Neural cell (in vitro differentiated cells): ENCODE measurements around the gene PEAK1. TPM values are rescaled to one million over a fixed set of nuclear protein-coding genes. Genes with fewer than 3 reads are reported as not detected.

Source experiments
- H2AFZ ChIP-seq: fragments of 200-600, 300-800 bp; sonication (generic), shearing (Covaris generic); 2 replicates; pipeline ENCODE4 v1.6.0; 2014; ENCODE audit warnings: low read depth, mild to moderate bottlenecking, antibody characterized with exemption, low read length, moderate library complexity
- H3F3A ChIP-seq: fragments of 200-600 bp; shearing (Covaris generic); 2 replicates; pipeline ENCODE4 v1.6.1; 2016; ENCODE audit warnings: mild to moderate bottlenecking, moderate library complexity, mixed read lengths, antibody characterized with exemption, low read length; ENCODE audit not compliant: insufficient read depth, poor library complexity, severe bottlenecking
- H3K27ac ChIP-seq: fragments of 200-600, 300-800 bp; sonication (generic), shearing (Covaris generic); 2 replicates; pipeline ENCODE4 v1.5.1; 2014; ENCODE audit warnings: mild to moderate bottlenecking, low read length, moderate library complexity
- H3K27me3 ChIP-seq: fragments of 300-800, 200-600 bp; sonication (generic), shearing (Covaris generic); 2 replicates; pipeline ENCODE4 v1.6.0; 2014; ENCODE audit warnings: mild to moderate bottlenecking, low read depth, low read length, moderate library complexity; ENCODE audit not compliant: insufficient read depth
- H3K36me3 ChIP-seq: fragments of 300-800, 200-600 bp; sonication (generic), shearing (Covaris generic); 2 replicates; pipeline ENCODE4 v1.5.1; 2014; ENCODE audit warnings: mild to moderate bottlenecking, antibody characterized with exemption, low read length, moderate library complexity; ENCODE audit not compliant: insufficient read depth
- H3K4me2 ChIP-seq: fragments of 300-800, 200-600 bp; sonication (generic), shearing (Covaris generic); 2 replicates; pipeline ENCODE4 v1.6.0; 2014; ENCODE audit warnings: mild to moderate bottlenecking, low read length
- H3K4me3 ChIP-seq: fragments of 300-800, 200-600 bp; sonication (generic), shearing (Covaris generic); 2 replicates; pipeline ENCODE4 v1.5.1; 2014; ENCODE audit warnings: mild to moderate bottlenecking, low read length, moderate library complexity
- H3K79me2 ChIP-seq: fragments of 200-600 bp; shearing (Covaris generic); replicated peaks from 2 replicates; pipeline ENCODE4 v1.6.0; 2014; ENCODE audit warnings: mild to moderate bottlenecking, low read length, moderate library complexity; ENCODE audit not compliant: insufficient read depth
- H3K9ac ChIP-seq: fragments of 300-800, 200-600 bp; sonication (generic), shearing (Covaris generic); 2 replicates; pipeline ENCODE4 v1.6.1; 2016; ENCODE audit warnings: mild to moderate bottlenecking, low read length, mixed read lengths
- H3K9me2 ChIP-seq: fragments of 200-600 bp; shearing (Covaris generic); 2 replicates; pipeline ENCODE4 v1.6.1; 2016; ENCODE audit warnings: mild to moderate bottlenecking, low read length, mixed read lengths; ENCODE audit not compliant: insufficient read depth
- H3K9me3 ChIP-seq: fragments of 200-600, 300-800 bp; sonication (generic), shearing (Covaris generic); 2 replicates; pipeline ENCODE4 v1.6.1; 2016; ENCODE audit warnings: mild to moderate bottlenecking, mixed run types, low read length, moderate library complexity, mixed read lengths
- H4K20me1 ChIP-seq: fragments of 200-600 bp; shearing (Covaris generic); 2 replicates; pipeline ENCODE4 v1.6.1; 2016; ENCODE audit warnings: mild to moderate bottlenecking, mixed run types; ENCODE audit not compliant: insufficient read depth
- CTCF ChIP-seq: fragments of 450-650 bp; IDR thresholded peaks from 2 replicates; pipeline ENCODE4 v1.5.1; 2014; ENCODE audit warnings: antibody characterized with exemption, mild to moderate bottlenecking, moderate library complexity; ENCODE audit not compliant: poor library complexity, severe bottlenecking
- EP300 ChIP-seq: fragments of 450-650 bp; conservative IDR thresholded peaks from 2 replicates; pipeline ENCODE4 v1.6.1; 2014; ENCODE audit warnings: antibody characterized with exemption, mild to moderate bottlenecking, moderate library complexity; ENCODE audit not compliant: poor library complexity, severe bottlenecking
- EZH2 ChIP-seq: fragments of 200-600, 300-800 bp; shearing (Covaris generic), sonication (generic); IDR thresholded peaks from 2 replicates; pipeline ENCODE4 v1.6.1; 2014; ENCODE audit warnings: antibody characterized with exemption, low read length, borderline replicate concordance, mild to moderate bottlenecking; ENCODE audit not compliant: insufficient read depth, poor library complexity, severe bottlenecking
- MXI1 ChIP-seq: fragments of 450-650 bp; conservative IDR thresholded peaks from 2 replicates; pipeline ENCODE4 v1.6.1; 2014; ENCODE audit warnings: antibody characterized with exemption, mild to moderate bottlenecking; ENCODE audit not compliant: poor library complexity, severe bottlenecking
- POLR2AphosphoS5 ChIP-seq: IDR thresholded peaks from 2 replicates; pipeline ENCODE4 v1.6.1; 2012
- RAD21 ChIP-seq: fragments of 450-650 bp; conservative IDR thresholded peaks from 2 replicates; pipeline ENCODE4 v1.6.1; 2014; ENCODE audit warnings: antibody characterized with exemption, mild to moderate bottlenecking, moderate library complexity
- REST ChIP-seq: IDR thresholded peaks from 2 replicates; pipeline ENCODE4 v1.6.1; 2012; ENCODE audit warnings: borderline replicate concordance
- SMC3 ChIP-seq: fragments of 450-650 bp; conservative IDR thresholded peaks from 2 replicates; pipeline ENCODE4 v1.6.1; 2014; ENCODE audit warnings: antibody characterized with exemption, mild to moderate bottlenecking, moderate library complexity; ENCODE audit not compliant: poor library complexity
- TAF1 ChIP-seq: IDR thresholded peaks from 2 replicates; pipeline ENCODE4 v1.6.1; 2012; ENCODE audit warnings: low read depth
- polyA plus RNA-seq: library from polyadenylated mRNA; depleted of rRNA; stranded (reverse); fragments of >200 nt; gene quantifications from 2 replicates; pipeline ENCODE4 v1.2.3, GENCODE V29; 2014

PEAK1 gene
- polyA plus RNA-seq, 1 donor from 2014 or later: 5.8 TPM

- H3K79me2 ChIP-seq: no peaks in the 10 kb centered on the region
- no peak overlapping the region for H3K27ac ChIP-seq
- H3K9me3 ChIP-seq: no peaks in the 10 kb centered on the region
- no peak overlapping the region for H3K4me3 ChIP-seq
- H3K4me2 ChIP-seq: no peak overlapping the region
- no peaks in the 10 kb centered on the region for H3K9me2 ChIP-seq
- H2AFZ ChIP-seq: no peak overlapping the region
- TF ChIP-seq EP300 (no peak), CTCF (no peak), EZH2 (no peak), TAF1 (no peak), REST (no peak), RAD21 (no peak), MXI1 (no peak), POLR2AphosphoS5 (no peak), SMC3 (no peak)
- H3K36me3 ChIP-seq: no peaks in the 10 kb centered on the region
- H3K9ac ChIP-seq: no peak overlapping the region
- H4K20me1 ChIP-seq: no peaks in the 10 kb centered on the region
- H3F3A ChIP-seq: no peaks in the 10 kb centered on the region
- H3K27me3 ChIP-seq: no peaks in the 10 kb centered on the region
Observed at GRCh38 chr15:77349666-77350065, 70.2 kb downstream of the PEAK1 start.

- Histone ChIP-seq H3K79me2 (no peaks in the 10 kb centered on the region), H3K27ac (no peak overlapping the region), H3K9me3 (no peaks in the 10 kb centered on the region), H3K4me3 (no peak overlapping the region), H4K20me1 (no peaks in the 10 kb centered on the region), H3K27me3 (no peaks in the 10 kb centered on the region), H3K36me3 (no peaks in the 10 kb centered on the region), H3K4me2 (no peak overlapping the region), H3K9me2 (no peaks in the 10 kb centered on the region), H2AFZ (no peak overlapping the region), H3F3A (no peaks in the 10 kb centered on the region), H3K9ac (no peak overlapping the region)
- TF ChIP-seq REST: no peak
- no peak for TF ChIP-seq MXI1
- TF ChIP-seq POLR2AphosphoS5: no peak
Observed at GRCh38 chr15:77348511-77348910, 71.4 kb downstream of the PEAK1 start.
